Vagina (tissue), 2 donors: Measurements from ENCODE around the gene PHOSPHO1.

Experiments used
- CTCF ChIP-seq, 3 experiments: fragments of 450-650 bp in 2 of 3; fragments of 200-600 bp in 1 of 3; sonication (generic) in 1 of 3; IDR thresholded peaks; one replicate each; pipeline ENCODE4 v1.5.1; 2017 to 2019; ENCODE audit warnings: antibody characterized with exemption in 3 of 3, mild to moderate bottlenecking in 2 of 3, moderate library complexity in 2 of 3
- POLR2A ChIP-seq, 2 donors: fragments of 450-650 bp; IDR thresholded peaks; one replicate each; pipeline ENCODE4 v1.6.1; 2017; ENCODE audit warnings: antibody characterized with exemption in 2 of 2, mild to moderate bottlenecking in 2 of 2, moderate library complexity in 2 of 2
- POLR2AphosphoS5 ChIP-seq, 2 donors: sonication (generic); formaldehyde crosslinking; IDR thresholded peaks; one replicate each; pipeline ENCODE4 v1.9.0; 2017; ENCODE audit warnings: antibody characterized with exemption in 2 of 2, mild to moderate bottlenecking in 2 of 2, low read depth in 1 of 2; ENCODE audit not compliant: insufficient read depth in 1 of 2

- no peak for TF ChIP-seq CTCF (IDR thresholded peaks at IDR 0.05)
- no peak for TF ChIP-seq POLR2A (IDR thresholded peaks at IDR 0.05)
- peak in 1 of 2 donors; percentile 42 for TF ChIP-seq POLR2AphosphoS5 (IDR thresholded peaks at IDR 0.05; ENCODE audit: insufficient read depth in 1 of 2, low read depth in 1 of 2)
Measured at GRCh38 chr17:49230636-49231562, at the start of gene PHOSPHO1.
